Esophagus squamous epithelium (tissue), 4 donors: Measurements from ENCODE around the gene CDKN2B-AS1.

ENCODE experiments used
- POLR2A ChIP-seq, 4 donors: fragments of 450-650 bp; IDR thresholded peaks; one replicate each; pipeline ENCODE4 v1.6.1; 2017; ENCODE audit warnings: antibody characterized with exemption in 4 of 4, mild to moderate bottlenecking in 4 of 4, moderate library complexity in 3 of 4
- TF ChIP-seq, protein P1 (sequence below), 6 experiments: fragments of 450-650 bp in 4 of 6; fragments of 200-600 bp in 2 of 6; sonication (generic) in 2 of 6; IDR thresholded peaks; one replicate each; pipeline ENCODE4 v1.5.1; 2016 to 2019; ENCODE audit warnings: antibody characterized with exemption in 6 of 6, mild to moderate bottlenecking in 4 of 6, moderate library complexity in 4 of 6

GRCh38 chr9:22050924-22051323 lies 56.3 kb downstream of the CDKN2B-AS1 start:
- TF ChIP-seq, protein P1, sequence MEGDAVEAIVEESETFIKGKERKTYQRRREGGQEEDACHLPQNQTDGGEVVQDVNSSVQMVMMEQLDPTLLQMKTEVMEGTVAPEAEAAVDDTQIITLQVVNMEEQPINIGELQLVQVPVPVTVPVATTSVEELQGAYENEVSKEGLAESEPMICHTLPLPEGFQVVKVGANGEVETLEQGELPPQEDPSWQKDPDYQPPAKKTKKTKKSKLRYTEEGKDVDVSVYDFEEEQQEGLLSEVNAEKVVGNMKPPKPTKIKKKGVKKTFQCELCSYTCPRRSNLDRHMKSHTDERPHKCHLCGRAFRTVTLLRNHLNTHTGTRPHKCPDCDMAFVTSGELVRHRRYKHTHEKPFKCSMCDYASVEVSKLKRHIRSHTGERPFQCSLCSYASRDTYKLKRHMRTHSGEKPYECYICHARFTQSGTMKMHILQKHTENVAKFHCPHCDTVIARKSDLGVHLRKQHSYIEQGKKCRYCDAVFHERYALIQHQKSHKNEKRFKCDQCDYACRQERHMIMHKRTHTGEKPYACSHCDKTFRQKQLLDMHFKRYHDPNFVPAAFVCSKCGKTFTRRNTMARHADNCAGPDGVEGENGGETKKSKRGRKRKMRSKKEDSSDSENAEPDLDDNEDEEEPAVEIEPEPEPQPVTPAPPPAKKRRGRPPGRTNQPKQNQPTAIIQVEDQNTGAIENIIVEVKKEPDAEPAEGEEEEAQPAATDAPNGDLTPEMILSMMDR (IDR thresholded peaks at IDR 0.05) = no peak
- no peak for TF ChIP-seq POLR2A (IDR thresholded peaks at IDR 0.05)
